HCT116 (cell line): ENCODE measurements around the gene RIOK2. TPM values are rescaled to one million over a fixed set of nuclear protein-coding genes. Genes with fewer than 3 reads are reported as not detected.

ENCODE experiments used
- ATAC-seq: fragments of 200-7000 bp; cut with Tn5 transposase; 2 replicates; pipeline ENCODE4 v1.9.1; 2020; ENCODE audit warnings: mild to moderate bottlenecking, moderate library complexity
- BruUV-seq: library from RNA; stranded (reverse); fragments of 400-500 nt; replicated peaks from 2 replicates; lab custom pipeline; 2021; lab: Mats Ljungman, UMichigan
- CTCF ChIA-PET: fragments of 300-600 bp; sonication (Branson Sonifier 250); formaldehyde crosslinking; loops from one replicate; lab custom pipeline; 2021; ENCODE audit warnings: antibody characterized with exemption; lab: Charles Lee
- POLR2A ChIA-PET: fragments of 300-600, 350-600 bp; sonication (Branson Sonifier 250); formaldehyde crosslinking; loops from one replicate; lab custom pipeline; 2021; ENCODE audit warnings: antibody characterized with exemption; lab: Charles Lee
- RAD21 ChIA-PET, 2 experiments: fragments of 300-600 bp; sonication (Branson Sonifier 250); formaldehyde crosslinking; loops; one replicate each; lab custom pipeline; 2023; ENCODE audit warnings: low total read pairs in 2 of 2; ENCODE audit not compliant: uncharacterized antibody in 2 of 2, unreplicated experiment in 2 of 2, low non-redundant PET in 1 of 2; lab: Charles Lee
- DNase-seq: peaks from one replicate; pipeline ENCODE4 v3.0.0-alpha.2; 2010; ENCODE audit warnings: low read depth, low spot score
- H2AFZ ChIP-seq: fragments of 200-600 bp; shearing (Covaris generic), sonication (generic); 2 replicates; pipeline ENCODE4 v1.6.1; 2017; ENCODE audit warnings: low read depth, mixed run types, mixed read lengths, antibody characterized with exemption, low read length; ENCODE audit not compliant: poor library complexity, severe bottlenecking
- H3K27ac ChIP-seq: 2 replicates; pipeline ENCODE4 v1.5.1; 2012; ENCODE audit warnings: low read depth, low read length
- H3K27me3 ChIP-seq: fragments of 200-600 bp; sonication (generic); 2 replicates; pipeline ENCODE4 v1.6.1; 2016; ENCODE audit warnings: mixed run types, low read length, mixed read lengths; ENCODE audit not compliant: insufficient read depth
- H3K36me3 ChIP-seq, 2 experiments: fragments of 200-500 bp in 1 of 2; fragments of 200-600 bp in 1 of 2; sonication (Bioruptor generic) in 1 of 2; sonication (generic) in 1 of 2; 2 replicates each; pipeline versions ENCODE4 v1.5.1 to v1.6.1; 2014 to 2016; ENCODE audit warnings: low read length in 2 of 2, inconsistent platforms in 1 of 2, mixed read lengths in 1 of 2, mixed run types in 1 of 2; ENCODE audit not compliant: insufficient read depth in 2 of 2, control insufficient read depth in 1 of 2
- H3K4me1 ChIP-seq, 2 experiments: fragments of 200-600 bp in 1 of 2; sonication (generic) in 1 of 2; 2 replicates each; pipeline versions ENCODE4 v1.5.1 to v1.6.1; 2012 to 2017; ENCODE audit warnings: low read length in 2 of 2, inconsistent platforms in 1 of 2, mild to moderate bottlenecking in 1 of 2, mixed read lengths in 1 of 2, mixed run types in 1 of 2, moderate library complexity in 1 of 2; ENCODE audit not compliant: insufficient read depth in 2 of 2, control insufficient read depth in 1 of 2
- H3K4me2 ChIP-seq: fragments of 200-600 bp; sonication (generic); 2 replicates; pipeline ENCODE4 v1.6.1; 2017; ENCODE audit warnings: mixed run types, low read length, mixed read lengths
- H3K4me3 ChIP-seq, 2 experiments: fragments of 200-600 bp in 1 of 2; sonication (generic) in 1 of 2; replicated peaks in 1 of 2; 2 replicates each; pipeline ENCODE4 v1.5.1; 2011 to 2016; ENCODE audit warnings: low read length in 2 of 2, control low read depth in 1 of 2, low read depth in 1 of 2, mild to moderate bottlenecking in 1 of 2, mixed read lengths in 1 of 2, mixed run types in 1 of 2
- H3K79me2 ChIP-seq: fragments of 200-600 bp; sonication (generic); 2 replicates; pipeline ENCODE4 v1.6.1; 2017; ENCODE audit warnings: mild to moderate bottlenecking, mixed run types, low read length, moderate library complexity, mixed read lengths; ENCODE audit not compliant: insufficient read depth
- H3K9ac ChIP-seq: fragments of 200-600 bp; sonication (generic); 2 replicates; pipeline ENCODE4 v1.6.1; 2016; ENCODE audit warnings: low read length, mixed read lengths
- H3K9me2 ChIP-seq: fragments of 200-600 bp; sonication (generic), shearing (Covaris generic); 2 replicates; pipeline ENCODE4 v1.6.1; 2017; ENCODE audit warnings: mixed run types, mild to moderate bottlenecking, moderate library complexity; ENCODE audit not compliant: insufficient read depth
- H3K9me3 ChIP-seq, 2 experiments: fragments of 200-500 bp in 1 of 2; fragments of 200-600 bp in 1 of 2; sonication (Bioruptor generic) in 1 of 2; sonication (generic) in 1 of 2; 2 replicates each; pipeline ENCODE4 v1.6.1; 2014 to 2017; ENCODE audit warnings: low read length in 2 of 2, mixed read lengths in 2 of 2, inconsistent platforms in 1 of 2, low read depth in 1 of 2, mild to moderate bottlenecking in 1 of 2, mixed run types in 1 of 2, moderate library complexity in 1 of 2; ENCODE audit not compliant: control insufficient read depth in 1 of 2, insufficient read depth in 1 of 2
- H4K20me1 ChIP-seq: fragments of 200-600 bp; sonication (generic), shearing (Covaris generic); 2 replicates; pipeline ENCODE4 v1.6.1; 2017; ENCODE audit warnings: mixed run types, mild to moderate bottlenecking, moderate library complexity; ENCODE audit not compliant: insufficient read depth
- EGR1 ChIP-seq: IDR thresholded peaks from 2 replicates; pipeline ENCODE4 v1.6.1; 2012; ENCODE audit warnings: low read depth
- EZH2 ChIP-seq: fragments of 200-600 bp; sonication (generic); IDR thresholded peaks from 2 replicates; pipeline ENCODE4 v1.6.1; 2017; ENCODE audit warnings: antibody characterized with exemption, mixed run types
- EZH2phosphoT487 ChIP-seq: fragments of 200-600 bp; IDR thresholded peaks from 2 replicates; pipeline ENCODE4 v1.6.1; 2018; ENCODE audit warnings: antibody characterized with exemption, borderline replicate concordance
- FOSL1 ChIP-seq: IDR thresholded peaks from 2 replicates; pipeline ENCODE4 v1.6.1; 2012; ENCODE audit warnings: low read depth
- JUND ChIP-seq: IDR thresholded peaks from 2 replicates; pipeline ENCODE4 v1.6.1; 2012
- POLR2A ChIP-seq: IDR thresholded peaks from 2 replicates; pipeline ENCODE4 v1.7.0; 2011; ENCODE audit warnings: borderline replicate concordance; ENCODE audit not compliant: insufficient read depth, insufficient read length; ENCODE audit errors: extremely low read depth
- POLR2AphosphoS5 ChIP-seq: IDR thresholded peaks from 2 replicates; pipeline ENCODE4 v1.6.1; 2011; ENCODE audit warnings: mild to moderate bottlenecking, low read depth, low read length, moderate library complexity
- RAD21 ChIP-seq: IDR thresholded peaks from 2 replicates; pipeline ENCODE4 v1.6.1; 2012; ENCODE audit warnings: low read depth, mild to moderate bottlenecking
- SP1 ChIP-seq: IDR thresholded peaks from 2 replicates; pipeline ENCODE4 v1.6.1; 2012; ENCODE audit warnings: low read depth
- SRF ChIP-seq: IDR thresholded peaks from 2 replicates; pipeline ENCODE4 v1.6.1; 2012; ENCODE audit warnings: low read depth
- YY1 ChIP-seq: IDR thresholded peaks from 2 replicates; pipeline ENCODE4 v1.6.1; 2011; ENCODE audit warnings: low read length, low read depth, moderate library complexity, mild to moderate bottlenecking; ENCODE audit not compliant: insufficient replicate concordance; ENCODE audit errors: extremely low read depth
- intact Hi-C: fragments of 100-400 bp; cut with micrococcal nuclease; formaldehyde crosslinking; loops from 2 replicates; pipeline ENCODE4 v1.10.0; 2022
- total RNA-seq: library from RNA; stranded (reverse); gene quantifications from one replicate; pipeline ENCODE4 v1.2.1, GENCODE V29; 2021; ENCODE audit not compliant: unreplicated experiment
- TF ChIP-seq, protein P1 (sequence below): IDR thresholded peaks from 2 replicates; pipeline ENCODE4 v1.6.1; 2012
- TF ChIP-seq, protein P2 (sequence below): IDR thresholded peaks from 2 replicates; pipeline ENCODE4 v1.6.1; 2012
- TF ChIP-seq, protein P3 (sequence below), 3 experiments: fragments of 200-600 bp in 1 of 3; sonication (generic) in 1 of 3; IDR thresholded peaks in 2 of 3; conservative IDR thresholded peaks in 1 of 3; 2 replicates each; pipeline ENCODE4 v1.5.1; 2012 to 2017; ENCODE audit warnings: low read depth in 2 of 3, low read length in 2 of 3, antibody characterized with exemption in 1 of 3, borderline replicate concordance in 1 of 3, control low read depth in 1 of 3, mild to moderate bottlenecking in 1 of 3, mixed read lengths in 1 of 3, mixed run types in 1 of 3, moderate library complexity in 1 of 3; ENCODE audit not compliant: insufficient read depth in 1 of 3
- TF ChIP-seq, protein P4 (sequence below): IDR thresholded peaks from 2 replicates; pipeline ENCODE4 v1.6.1; 2011; ENCODE audit warnings: mild to moderate bottlenecking, low read length, moderate library complexity; ENCODE audit not compliant: insufficient replicate concordance; ENCODE audit errors: extremely low read depth
- TF ChIP-seq, protein P5 (sequence below): IDR thresholded peaks from 2 replicates; pipeline ENCODE4 v1.6.1; 2012; ENCODE audit warnings: low read depth

Gene RIOK2
- total RNA-seq, 1 experiment from 2014 or later = 27.1 TPM

DNA sequence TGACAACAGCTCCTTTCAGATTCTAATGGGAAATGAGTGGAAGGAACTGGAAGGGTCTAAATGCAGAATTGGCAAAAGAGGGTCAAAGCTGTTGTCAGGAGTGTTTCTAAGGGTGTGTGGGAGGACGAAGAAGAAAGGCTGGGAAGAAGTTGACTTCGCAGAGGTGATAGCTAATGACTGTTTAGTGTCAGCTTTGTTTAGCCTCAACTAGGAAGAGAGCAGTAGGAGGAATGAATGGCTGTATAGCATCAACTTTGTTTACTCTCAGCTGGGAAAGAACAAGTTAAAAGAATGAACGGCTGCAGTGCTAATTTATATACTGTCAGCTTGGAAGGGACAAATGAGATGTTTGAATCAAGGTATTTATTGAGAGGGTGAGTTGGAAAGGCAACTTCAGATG, 34.8 kb downstream of the RIOK2 start:
- Histone ChIP-seq H3K4me3 (no peak overlapping the region), H3K4me2 (no peak overlapping the region), H2AFZ (no peak overlapping the region), H4K20me1 (no peaks in the 10 kb centered on the region), H3K27me3 (no peaks in the 10 kb centered on the region), H3K9me3 (no peaks in the 10 kb centered on the region), H3K9me2 (no peaks in the 10 kb centered on the region), H3K27ac (no peak overlapping the region), H3K79me2 (no peaks in the 10 kb centered on the region), H3K36me3 (no peaks in the 10 kb centered on the region), H3K9ac (no peak overlapping the region), H3K4me1 (no peaks in the 10 kb centered on the region)
- TF ChIP-seq EZH2 (no peak), POLR2A (no peak), FOSL1 (no peak), EZH2phosphoT487 (no peak), YY1 (no peak), POLR2AphosphoS5 (no peak), SP1 (no peak), SRF (no peak), JUND (no peak), EGR1 (no peak), RAD21 (no peak)
- TF ChIP-seq, protein P1, sequence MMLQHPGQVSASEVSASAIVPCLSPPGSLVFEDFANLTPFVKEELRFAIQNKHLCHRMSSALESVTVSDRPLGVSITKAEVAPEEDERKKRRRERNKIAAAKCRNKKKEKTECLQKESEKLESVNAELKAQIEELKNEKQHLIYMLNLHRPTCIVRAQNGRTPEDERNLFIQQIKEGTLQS = no peak
- TF ChIP-seq, protein P2, sequence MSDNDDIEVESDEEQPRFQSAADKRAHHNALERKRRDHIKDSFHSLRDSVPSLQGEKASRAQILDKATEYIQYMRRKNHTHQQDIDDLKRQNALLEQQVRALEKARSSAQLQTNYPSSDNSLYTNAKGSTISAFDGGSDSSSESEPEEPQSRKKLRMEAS = no peak
- TF ChIP-seq, protein P3, sequence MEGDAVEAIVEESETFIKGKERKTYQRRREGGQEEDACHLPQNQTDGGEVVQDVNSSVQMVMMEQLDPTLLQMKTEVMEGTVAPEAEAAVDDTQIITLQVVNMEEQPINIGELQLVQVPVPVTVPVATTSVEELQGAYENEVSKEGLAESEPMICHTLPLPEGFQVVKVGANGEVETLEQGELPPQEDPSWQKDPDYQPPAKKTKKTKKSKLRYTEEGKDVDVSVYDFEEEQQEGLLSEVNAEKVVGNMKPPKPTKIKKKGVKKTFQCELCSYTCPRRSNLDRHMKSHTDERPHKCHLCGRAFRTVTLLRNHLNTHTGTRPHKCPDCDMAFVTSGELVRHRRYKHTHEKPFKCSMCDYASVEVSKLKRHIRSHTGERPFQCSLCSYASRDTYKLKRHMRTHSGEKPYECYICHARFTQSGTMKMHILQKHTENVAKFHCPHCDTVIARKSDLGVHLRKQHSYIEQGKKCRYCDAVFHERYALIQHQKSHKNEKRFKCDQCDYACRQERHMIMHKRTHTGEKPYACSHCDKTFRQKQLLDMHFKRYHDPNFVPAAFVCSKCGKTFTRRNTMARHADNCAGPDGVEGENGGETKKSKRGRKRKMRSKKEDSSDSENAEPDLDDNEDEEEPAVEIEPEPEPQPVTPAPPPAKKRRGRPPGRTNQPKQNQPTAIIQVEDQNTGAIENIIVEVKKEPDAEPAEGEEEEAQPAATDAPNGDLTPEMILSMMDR (IDR thresholded peaks at IDR 0.05 in 2 of 3, conservative IDR thresholded peaks at IDR 0.05 in 1 of 3; ENCODE audit: borderline replicate concordance in 1 of 3, insufficient read depth in 1 of 3, low read depth in 2 of 3, low read length in 2 of 3) = no peak
- TF ChIP-seq, protein P4, sequence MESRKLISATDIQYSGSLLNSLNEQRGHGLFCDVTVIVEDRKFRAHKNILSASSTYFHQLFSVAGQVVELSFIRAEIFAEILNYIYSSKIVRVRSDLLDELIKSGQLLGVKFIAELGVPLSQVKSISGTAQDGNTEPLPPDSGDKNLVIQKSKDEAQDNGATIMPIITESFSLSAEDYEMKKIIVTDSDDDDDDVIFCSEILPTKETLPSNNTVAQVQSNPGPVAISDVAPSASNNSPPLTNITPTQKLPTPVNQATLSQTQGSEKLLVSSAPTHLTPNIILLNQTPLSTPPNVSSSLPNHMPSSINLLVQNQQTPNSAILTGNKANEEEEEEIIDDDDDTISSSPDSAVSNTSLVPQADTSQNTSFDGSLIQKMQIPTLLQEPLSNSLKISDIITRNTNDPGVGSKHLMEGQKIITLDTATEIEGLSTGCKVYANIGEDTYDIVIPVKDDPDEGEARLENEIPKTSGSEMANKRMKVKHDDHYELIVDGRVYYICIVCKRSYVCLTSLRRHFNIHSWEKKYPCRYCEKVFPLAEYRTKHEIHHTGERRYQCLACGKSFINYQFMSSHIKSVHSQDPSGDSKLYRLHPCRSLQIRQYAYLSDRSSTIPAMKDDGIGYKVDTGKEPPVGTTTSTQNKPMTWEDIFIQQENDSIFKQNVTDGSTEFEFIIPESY = no peak
- TF ChIP-seq, protein P5, sequence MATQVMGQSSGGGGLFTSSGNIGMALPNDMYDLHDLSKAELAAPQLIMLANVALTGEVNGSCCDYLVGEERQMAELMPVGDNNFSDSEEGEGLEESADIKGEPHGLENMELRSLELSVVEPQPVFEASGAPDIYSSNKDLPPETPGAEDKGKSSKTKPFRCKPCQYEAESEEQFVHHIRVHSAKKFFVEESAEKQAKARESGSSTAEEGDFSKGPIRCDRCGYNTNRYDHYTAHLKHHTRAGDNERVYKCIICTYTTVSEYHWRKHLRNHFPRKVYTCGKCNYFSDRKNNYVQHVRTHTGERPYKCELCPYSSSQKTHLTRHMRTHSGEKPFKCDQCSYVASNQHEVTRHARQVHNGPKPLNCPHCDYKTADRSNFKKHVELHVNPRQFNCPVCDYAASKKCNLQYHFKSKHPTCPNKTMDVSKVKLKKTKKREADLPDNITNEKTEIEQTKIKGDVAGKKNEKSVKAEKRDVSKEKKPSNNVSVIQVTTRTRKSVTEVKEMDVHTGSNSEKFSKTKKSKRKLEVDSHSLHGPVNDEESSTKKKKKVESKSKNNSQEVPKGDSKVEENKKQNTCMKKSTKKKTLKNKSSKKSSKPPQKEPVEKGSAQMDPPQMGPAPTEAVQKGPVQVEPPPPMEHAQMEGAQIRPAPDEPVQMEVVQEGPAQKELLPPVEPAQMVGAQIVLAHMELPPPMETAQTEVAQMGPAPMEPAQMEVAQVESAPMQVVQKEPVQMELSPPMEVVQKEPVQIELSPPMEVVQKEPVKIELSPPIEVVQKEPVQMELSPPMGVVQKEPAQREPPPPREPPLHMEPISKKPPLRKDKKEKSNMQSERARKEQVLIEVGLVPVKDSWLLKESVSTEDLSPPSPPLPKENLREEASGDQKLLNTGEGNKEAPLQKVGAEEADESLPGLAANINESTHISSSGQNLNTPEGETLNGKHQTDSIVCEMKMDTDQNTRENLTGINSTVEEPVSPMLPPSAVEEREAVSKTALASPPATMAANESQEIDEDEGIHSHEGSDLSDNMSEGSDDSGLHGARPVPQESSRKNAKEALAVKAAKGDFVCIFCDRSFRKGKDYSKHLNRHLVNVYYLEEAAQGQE = no peak
- intact Hi-C loops = no loop called here
- no TSS peak for BruUV-seq
- ChIA-PET CTCF (no interaction called here), RAD21 (interaction anchor here in 1 of 2 experiments (0.5 kb wide), 1 partner anchor 257 kb away, joined by 5 read pairs; no protein-coding TSS in a partner anchor), POLR2A (no interaction called here)
- ATAC-seq (no peak), DNase-seq (no peak)
